Measurements from ENCODE around the gene LITAF.
A peak's percentile ranks its signal among the peaks of the same experiment; 100 is the strongest.

LITAF gene

GRCh38 chr16:11613381-11614303, 26.9 kb upstream of the LITAF start:
- H3K4me3 ChIP-seq (replicated peaks; ENCODE audit: low read depth, low read length), result no peak overlapping the region
- peak; percentile 53 for DNase-seq (ENCODE audit: low read depth)
- no peak for TF ChIP-seq CTCF (IDR thresholded peaks at IDR 0.05; ENCODE audit: low read length, missing control alignments)

- no peak for TF ChIP-seq CTCF (IDR thresholded peaks at IDR 0.05; ENCODE audit: low read length, missing control alignments)
- no peak overlapping the region for H3K4me3 ChIP-seq (replicated peaks; ENCODE audit: low read depth, low read length)
Measured at GRCh38 chr16:11612665-11613025, 25.9 kb upstream of the LITAF start.

GRCh38 chr16:11611871-11612664, 25.3 kb upstream of the LITAF start:
- no peak for DNase-seq (ENCODE audit: low read depth)
- no peak for TF ChIP-seq CTCF (IDR thresholded peaks at IDR 0.05; ENCODE audit: low read length, missing control alignments)
- no peak overlapping the region for H3K4me3 ChIP-seq (replicated peaks; ENCODE audit: low read depth, low read length)

More at GRCh38 chr16:11612665-11613025, 25.9 kb upstream of the LITAF start:
- DNase-seq (ENCODE audit: low read depth), result no peak

GRCh38 chr16:11610580-11610979, 23.9 kb upstream of the LITAF start:
- no peak for DNase-seq (ENCODE audit: low read depth)
- TF ChIP-seq CTCF (IDR thresholded peaks at IDR 0.05; ENCODE audit: low read length, missing control alignments), result no peak
- H3K4me3 ChIP-seq (replicated peaks; ENCODE audit: low read depth, low read length), result no peak overlapping the region

GRCh38 chr16:11610121-11610505, 23.4 kb upstream of the LITAF start:
- H3K4me3 ChIP-seq (replicated peaks; ENCODE audit: low read depth, low read length), result no peak overlapping the region
- no peak for TF ChIP-seq CTCF (IDR thresholded peaks at IDR 0.05; ENCODE audit: low read length, missing control alignments)
- DNase-seq (ENCODE audit: low read depth), result no peak

GRCh38 chr16:11609474-11610120, 22.9 kb upstream of the LITAF start:
- no peak overlapping the region for H3K4me3 ChIP-seq (replicated peaks; ENCODE audit: low read depth, low read length)
- TF ChIP-seq CTCF (IDR thresholded peaks at IDR 0.05; ENCODE audit: low read length, missing control alignments), result no peak
- DNase-seq (ENCODE audit: low read depth), result no peak
